GM19193 (cell line): ENCODE data around the gene XIRP2.

ENCODE experiments used
- POLR2A ChIP-seq: IDR thresholded peaks from 4 replicates; pipeline ENCODE4 v1.6.1; 2011; ENCODE audit not compliant: insufficient read depth, insufficient read length; ENCODE audit errors: extremely low read depth

XIRP2 gene, protein sequence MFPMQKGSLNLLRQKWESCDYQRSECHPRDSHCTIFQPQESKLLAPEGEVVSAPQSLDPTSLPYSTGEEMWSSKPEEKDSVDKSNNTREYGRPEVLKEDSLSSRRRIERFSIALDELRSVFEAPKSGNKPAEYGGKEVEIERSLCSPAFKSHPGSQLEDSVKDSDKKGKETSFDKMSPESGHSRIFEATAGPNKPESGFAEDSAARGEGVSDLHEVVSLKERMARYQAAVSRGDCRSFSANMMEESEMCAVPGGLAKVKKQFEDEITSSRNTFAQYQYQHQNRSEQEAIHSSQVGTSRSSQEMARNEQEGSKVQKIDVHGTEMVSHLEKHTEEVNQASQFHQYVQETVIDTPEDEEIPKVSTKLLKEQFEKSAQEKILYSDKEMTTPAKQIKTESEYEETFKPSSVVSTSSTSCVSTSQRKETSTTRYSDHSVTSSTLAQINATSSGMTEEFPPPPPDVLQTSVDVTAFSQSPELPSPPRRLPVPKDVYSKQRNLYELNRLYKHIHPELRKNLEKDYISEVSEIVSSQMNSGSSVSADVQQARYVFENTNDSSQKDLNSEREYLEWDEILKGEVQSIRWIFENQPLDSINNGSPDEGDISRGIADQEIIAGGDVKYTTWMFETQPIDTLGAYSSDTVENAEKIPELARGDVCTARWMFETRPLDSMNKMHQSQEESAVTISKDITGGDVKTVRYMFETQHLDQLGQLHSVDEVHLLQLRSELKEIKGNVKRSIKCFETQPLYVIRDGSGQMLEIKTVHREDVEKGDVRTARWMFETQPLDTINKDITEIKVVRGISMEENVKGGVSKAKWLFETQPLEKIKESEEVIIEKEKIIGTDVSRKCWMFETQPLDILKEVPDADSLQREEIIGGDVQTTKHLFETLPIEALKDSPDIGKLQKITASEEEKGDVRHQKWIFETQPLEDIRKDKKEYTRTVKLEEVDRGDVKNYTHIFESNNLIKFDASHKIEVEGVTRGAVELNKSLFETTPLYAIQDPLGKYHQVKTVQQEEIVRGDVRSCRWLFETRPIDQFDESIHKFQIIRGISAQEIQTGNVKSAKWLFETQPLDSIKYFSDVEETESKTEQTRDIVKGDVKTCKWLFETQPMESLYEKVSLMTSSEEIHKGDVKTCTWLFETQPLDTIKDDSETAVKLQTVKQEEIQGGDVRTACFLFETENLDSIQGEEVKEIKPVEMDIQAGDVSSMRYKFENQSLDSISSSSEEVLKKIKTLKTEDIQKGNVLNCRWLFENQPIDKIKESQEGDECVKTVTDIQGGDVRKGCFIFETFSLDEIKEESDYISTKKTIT (N-terminal part only)

DNA sequence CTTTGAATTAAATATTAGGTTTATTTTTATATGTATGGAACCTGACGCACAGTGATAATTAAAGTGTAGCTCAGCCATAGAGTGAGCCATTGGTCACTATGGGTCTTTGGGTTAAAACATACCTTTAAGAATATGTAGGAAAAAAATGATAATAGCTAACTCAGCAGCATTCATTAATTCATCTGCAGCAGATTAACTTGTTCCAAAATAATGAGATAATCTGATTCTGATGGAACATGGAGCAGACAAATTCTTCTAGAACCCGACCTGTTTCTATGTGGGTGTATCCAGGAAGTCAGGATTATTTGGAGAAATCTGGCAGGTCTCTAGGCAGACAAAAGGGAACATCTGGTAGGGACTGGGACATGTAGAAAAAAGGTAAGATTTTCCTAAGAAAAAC lies at the start of gene XIRP2:
Gene XIRP2 (plus strand): TSS at position 301 of the 400 bp plus-strand sequence. CDS start 15,003 bp downstream, outside the sequence.
- TF ChIP-seq POLR2A: no peak

DNA sequence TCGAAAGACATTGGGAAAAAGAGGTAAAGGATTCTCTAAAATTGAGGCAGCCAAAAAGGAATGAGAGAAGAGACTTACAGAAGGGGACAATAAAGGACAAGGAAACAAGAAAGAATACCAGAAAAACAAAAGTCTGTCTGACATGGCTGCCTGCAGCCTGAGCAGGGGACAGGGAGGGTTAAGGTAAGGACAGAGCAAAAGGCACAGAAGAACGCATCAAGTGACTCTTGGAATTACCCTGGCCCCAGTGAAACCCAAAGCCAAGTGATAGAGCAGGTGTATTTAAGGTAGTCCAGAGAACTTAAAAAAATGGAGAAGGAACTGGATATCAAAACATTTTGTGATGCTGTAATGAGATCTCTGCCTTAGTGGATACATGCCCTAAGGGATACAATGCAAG lies 47.1 kb upstream of the XIRP2 start:
- TF ChIP-seq POLR2A: no peak

DNA sequence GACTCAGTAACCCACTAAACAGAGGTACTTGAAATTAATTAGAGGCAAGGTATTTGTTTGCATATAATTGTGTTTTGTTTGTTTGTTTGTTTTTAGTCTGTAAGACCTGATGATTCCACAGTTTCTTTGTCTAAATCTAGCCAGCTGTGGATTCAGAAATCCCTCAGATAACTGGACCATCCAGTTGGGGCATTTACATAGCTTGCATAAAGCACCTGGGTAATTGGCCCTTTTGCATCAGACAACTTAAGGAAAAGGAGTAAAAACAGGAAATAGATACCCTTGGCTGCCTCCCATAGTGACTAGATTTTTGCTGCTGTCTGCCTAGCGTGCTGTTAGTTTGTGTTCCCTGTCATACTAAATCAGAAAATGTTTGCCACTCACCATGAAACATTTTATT lies 46.6 kb upstream of the XIRP2 start:
- no peak for TF ChIP-seq POLR2A

DNA sequence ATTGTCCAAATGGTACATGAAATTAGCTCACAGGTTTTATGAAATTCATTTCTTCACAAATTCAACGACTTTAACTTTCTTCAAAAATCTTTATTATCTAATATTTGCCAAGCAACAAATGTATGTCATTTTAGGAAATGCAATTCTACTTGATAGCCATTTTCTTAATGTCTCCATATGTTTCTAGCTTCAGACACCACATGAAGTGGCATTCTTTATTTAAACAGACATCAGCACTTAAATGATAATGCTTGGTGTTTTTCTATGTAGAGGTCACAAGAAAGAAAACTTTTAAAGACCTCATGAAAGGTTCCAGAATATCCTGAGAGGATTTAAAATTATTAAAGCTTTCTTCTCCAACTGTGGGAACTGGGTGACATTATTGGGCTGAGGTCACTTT lies 44.2 kb upstream of the XIRP2 start:
- no peak for TF ChIP-seq POLR2A

DNA sequence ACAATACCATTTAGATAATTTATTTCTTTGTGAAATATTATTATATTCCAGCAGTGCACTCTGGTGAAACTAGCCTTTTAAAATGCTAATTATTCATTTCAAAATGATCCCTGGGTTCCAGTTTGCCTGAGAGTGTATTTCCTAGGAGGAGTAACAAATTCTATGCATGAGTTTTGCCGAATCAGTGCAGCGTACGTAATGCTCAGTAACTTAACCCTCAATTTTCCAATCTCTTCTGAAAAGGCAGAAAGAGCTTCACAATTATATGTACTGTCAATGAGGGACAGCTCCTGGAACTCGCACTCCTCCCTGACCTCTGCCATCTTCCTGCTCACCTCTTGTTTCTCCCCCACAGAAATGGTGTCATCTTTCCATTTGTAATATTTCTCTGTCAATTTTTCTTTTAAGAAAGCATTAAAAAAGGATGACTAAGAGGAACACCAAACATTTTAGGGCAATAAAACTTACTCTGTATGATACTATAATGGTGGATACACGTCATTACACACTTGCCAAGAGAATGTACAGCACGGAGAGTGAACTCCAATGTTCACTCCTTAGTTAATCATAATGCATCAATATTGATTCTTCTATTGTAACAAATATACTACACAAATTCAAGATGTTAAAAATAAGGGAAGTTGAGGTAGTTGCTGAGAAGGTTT lies 25.7 kb upstream of the XIRP2 start:
- no peak for TF ChIP-seq POLR2A

DNA sequence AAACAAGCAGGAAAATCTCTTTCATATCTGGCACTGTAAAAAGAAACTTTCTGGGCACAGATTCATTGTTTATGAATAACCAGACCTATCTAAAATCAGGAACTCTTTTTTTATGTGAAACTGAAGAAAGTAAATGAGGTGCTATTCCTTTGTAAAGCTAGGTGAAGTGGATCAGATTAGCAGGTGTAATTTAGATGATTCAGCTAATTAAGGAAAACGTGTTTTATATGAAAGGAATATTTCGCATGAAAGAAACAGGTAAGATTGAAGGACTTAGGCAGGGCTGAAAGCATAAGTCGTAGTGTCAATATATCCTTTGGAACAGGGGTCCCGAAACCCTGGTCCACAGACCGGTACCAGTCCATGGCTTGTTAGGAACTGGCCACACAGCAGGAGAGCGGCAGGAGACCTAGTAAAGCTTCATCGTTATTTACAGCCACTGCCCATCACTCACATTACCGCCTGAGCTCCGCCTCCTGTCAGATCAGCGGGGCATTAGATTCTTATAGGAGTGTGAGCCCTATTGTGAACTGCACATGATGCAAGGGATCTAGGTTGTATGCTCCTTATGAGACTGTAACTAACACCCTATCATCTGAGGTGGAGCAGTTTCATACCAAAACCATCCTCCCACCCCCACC lies 20.3 kb upstream of the XIRP2 start:
- no peak for TF ChIP-seq POLR2A

DNA sequence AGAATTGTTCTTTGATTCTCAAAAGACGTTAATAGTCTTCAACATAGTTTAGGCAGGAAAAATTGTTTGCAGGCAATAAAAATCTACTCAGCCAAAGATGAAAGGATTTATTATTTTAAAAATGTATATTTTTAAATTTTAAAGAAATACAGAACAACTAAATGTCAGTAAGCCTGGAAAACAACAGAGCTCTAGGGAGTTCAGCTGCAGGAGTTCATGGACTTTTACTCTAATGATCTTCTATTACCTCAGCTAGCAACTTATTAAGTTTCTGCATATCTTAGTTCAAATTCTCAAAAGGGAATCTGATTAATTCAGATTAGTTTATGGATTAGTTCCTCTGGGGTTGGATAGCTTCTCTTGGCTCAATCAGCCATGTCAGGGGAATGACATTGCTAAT lies 17.9 kb upstream of the XIRP2 start:
- no peak for TF ChIP-seq POLR2A

DNA sequence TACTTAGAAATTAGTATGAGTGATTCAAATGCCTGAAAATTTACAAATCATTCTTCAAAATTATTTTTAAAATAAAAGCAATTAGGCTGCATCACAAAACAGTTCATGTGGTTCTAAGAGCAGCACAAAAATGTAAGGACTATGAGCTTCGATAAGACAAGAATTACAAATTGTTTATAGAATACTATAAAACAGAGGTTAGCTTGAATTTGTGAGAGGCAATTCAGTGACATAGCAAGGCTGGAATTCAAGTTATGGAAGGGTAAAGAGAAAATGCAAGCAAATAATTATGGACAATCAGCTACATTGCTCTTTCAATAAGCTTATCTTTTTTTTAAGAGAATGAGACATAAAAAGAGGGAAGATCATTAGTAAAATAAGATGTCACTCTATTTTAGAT lies 7.1 kb upstream of the XIRP2 start:
- no peak for TF ChIP-seq POLR2A

DNA sequence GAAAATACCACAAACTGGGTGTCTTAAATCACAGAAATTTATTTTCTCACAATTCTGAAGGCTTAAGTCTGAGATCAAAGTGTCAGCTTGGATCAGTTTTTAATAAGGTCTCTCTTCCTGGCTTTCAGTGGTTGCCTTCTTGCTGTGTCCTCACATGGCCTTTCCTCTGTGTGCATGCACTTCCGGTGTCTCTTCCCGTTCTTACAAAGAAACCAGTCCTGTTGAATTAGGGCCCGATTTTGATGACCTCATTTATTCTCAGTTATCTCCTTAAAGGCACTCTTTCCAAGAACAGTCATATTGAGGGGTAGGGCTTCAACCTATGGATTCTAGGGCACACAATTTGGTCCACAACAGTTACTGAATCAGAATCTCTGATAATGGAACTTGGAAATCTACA lies 5.4 kb upstream of the XIRP2 start:
- no peak for TF ChIP-seq POLR2A

DNA sequence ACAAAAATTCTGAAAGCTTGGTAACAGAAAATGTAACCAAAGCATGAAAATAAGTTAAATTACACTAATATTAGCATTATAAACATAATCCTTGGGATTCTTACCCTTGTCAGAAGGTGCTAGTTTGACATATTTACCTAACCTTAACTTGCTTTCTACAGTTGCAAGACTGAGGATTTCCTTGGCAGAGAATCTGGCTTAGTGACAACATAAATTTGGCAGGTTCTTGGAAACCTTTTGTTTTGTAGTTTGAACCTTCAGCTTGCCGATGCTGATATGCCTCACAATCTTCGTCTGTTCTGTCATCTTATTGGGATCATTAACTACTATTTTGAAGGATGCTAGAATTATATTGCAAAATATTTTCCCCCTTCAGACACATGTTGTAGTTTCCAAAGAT lies 3.4 kb downstream of the XIRP2 start:
- no peak for TF ChIP-seq POLR2A

DNA sequence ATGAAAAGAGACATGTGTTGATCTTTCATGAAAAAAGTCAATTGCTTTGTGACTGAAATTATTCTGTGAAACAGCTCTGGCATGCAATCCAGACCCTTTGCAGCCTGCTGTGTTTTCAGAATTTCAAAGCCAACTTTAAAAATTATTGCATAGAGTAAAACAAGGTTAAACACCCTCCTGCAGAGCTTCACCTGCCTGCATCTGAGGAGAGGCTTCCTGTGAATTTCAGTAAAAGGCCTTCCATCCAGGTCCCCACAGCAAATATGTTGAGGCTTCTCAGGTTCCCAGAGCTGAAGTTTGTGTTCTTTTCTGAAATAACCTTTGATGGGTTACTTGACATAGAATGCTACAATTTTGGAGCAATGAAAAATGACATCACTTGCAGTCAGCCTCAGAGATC lies 4.1 kb downstream of the XIRP2 start:
- TF ChIP-seq POLR2A: no peak

DNA sequence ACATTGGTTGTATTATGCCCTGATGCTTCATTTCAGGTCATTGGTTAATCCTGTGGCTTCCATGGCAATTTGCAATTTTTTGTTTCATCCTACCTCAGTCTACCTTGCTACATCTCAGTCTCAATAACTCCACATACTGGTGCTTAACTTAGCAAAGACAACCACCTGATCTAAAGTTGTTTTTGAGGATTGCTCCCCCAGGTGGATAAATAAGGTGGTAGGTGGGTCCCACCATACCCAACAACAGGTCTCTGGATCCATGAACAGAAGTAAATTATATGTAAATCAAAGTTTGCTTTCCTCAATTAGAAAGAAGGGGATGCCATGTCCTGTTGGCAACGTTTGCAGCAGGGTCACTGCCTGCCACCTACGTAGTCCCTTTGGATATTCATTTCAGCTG lies 7.0 kb downstream of the XIRP2 start:
- no peak for TF ChIP-seq POLR2A

DNA sequence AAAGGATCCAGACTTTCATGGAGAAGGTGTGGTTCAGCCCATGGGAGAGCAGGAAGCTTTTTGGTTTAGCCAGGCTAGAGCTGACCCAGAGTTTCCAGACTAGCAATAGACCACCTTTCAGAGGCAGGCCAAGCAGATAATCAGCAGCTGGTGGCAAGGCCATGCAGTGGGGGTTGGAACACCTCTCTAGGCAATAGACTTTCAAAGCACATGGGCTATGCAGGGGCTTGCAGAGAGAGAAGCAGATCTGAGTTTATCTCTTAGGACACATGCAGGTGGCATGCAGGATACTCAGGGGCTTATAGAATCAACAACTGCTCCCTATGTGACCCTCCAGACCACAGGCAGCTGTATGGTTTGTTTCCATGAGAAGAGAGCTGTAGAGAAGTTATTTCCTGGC lies 9.4 kb downstream of the XIRP2 start:
- no peak for TF ChIP-seq POLR2A

DNA sequence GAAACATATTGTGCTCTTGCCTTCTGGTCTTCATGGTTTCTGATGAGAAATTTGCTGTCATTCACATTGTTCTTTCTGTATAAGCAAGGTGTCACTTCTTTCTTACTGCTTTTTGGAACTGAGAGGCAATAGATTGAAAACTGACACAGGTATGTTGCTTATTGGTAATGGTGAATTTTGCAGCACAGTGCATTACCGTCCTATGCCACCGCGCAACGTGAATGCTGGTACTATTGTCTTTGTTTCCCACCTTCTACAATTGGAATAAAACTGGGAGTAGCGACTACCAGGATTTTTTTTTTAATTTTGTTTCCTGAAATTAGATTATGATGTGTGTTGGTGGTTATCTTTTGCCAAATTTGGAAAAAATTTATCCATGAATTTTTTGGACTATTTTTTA lies 11.4 kb downstream of the XIRP2 start:
- TF ChIP-seq POLR2A: no peak

DNA sequence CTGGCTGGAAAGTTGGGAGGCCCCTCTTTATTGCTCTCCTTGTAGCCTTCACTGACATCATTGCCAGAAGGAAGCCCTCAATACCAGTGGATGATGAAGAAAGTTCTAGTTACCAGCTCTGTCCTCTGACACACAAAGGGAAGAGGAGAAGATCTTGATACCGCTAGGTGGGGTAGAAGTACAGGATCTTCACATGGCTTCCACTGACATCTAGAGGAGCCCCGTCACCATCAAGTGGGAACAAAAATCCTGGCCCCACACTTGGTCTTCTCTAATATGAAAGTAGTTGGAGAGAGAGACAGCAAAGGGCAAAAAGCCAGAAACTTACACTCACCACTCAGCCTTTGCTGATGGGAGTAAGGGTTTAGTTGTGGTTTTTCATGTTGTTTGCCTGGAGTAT lies 12.4 kb downstream of the XIRP2 start:
- no peak for TF ChIP-seq POLR2A

DNA sequence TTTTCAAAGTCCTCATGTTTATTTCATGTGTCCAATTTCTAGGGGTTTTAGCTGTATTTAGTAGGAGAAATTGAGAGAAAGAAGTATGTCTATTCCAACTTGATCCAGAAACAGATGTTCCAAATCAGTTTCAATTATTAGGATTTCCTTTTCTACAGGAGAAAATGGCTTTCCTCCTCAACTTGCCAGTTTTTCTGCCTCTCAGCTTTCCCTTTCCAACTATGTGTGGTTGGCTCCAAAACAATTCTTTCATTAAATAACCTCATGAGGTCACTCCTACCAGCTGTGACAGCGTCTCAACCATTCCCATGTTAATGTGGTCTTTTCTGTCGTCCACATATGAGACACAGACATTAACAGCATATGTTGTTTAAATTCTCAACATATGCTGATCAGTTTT lies 13.1 kb downstream of the XIRP2 start:
- no peak for TF ChIP-seq POLR2A
